Measurements from ENCODE around the gene PRKAR1B. TPM values are rescaled to one million over a fixed set of nuclear protein-coding genes. Genes with fewer than 3 reads are reported as not detected.

PRKAR1B gene
- total RNA-seq, 1 experiment from 2014 or later: 9.6 TPM

GRCh38 chr7:587767-588166 is 139.3 kb downstream of the PRKAR1B start:
- no peaks in the 10 kb centered on the region for H3K4me1 ChIP-seq (ENCODE audit: low read length)
- no peak for DNase-seq
- no peak overlapping the region for H3K4me3 ChIP-seq (ENCODE audit: low read length)
- no peaks in the 10 kb centered on the region for H3K79me2 ChIP-seq (ENCODE audit: low read length)
- H3K36me3 ChIP-seq (ENCODE audit: insufficient read depth, low read length): peaks cover 23% of the 10 kb centered on the region
- no peak overlapping the region for H3K4me2 ChIP-seq (ENCODE audit: low read depth, low read length, poor library complexity, severe bottlenecking)
- no peak overlapping the region for H3K27ac ChIP-seq (ENCODE audit: low read length)
- no peak overlapping the region for H2AFZ ChIP-seq (ENCODE audit: low read length)
- no peaks in the 10 kb centered on the region for H4K20me1 ChIP-seq (ENCODE audit: insufficient read depth, low read depth, low read length)
- peaks cover 6% of the 10 kb centered on the region; the same call in 1 of the 2 replicates for H3K9me3 ChIP-seq (ENCODE audit: low read length)
- no peaks in the 10 kb centered on the region for H3K27me3 ChIP-seq (ENCODE audit: low read length)
- no peak overlapping the region for H3K9ac ChIP-seq (ENCODE audit: low read length)
- no peaks in the 10 kb centered on the region for H3K9me2 ChIP-seq (replicated peaks; ENCODE audit: insufficient read depth, low read length)

- H3K79me2 ChIP-seq (ENCODE audit: low read length): no peaks in the 10 kb centered on the region
- H3K9me3 ChIP-seq (ENCODE audit: low read length): peaks cover 6% of the 10 kb centered on the region; the same call in 1 of the 2 replicates
- no peak overlapping the region for H3K9ac ChIP-seq (ENCODE audit: low read length)
- H4K20me1 ChIP-seq (ENCODE audit: insufficient read depth, low read depth, low read length): no peaks in the 10 kb centered on the region
- H3K4me2 ChIP-seq (ENCODE audit: low read depth, low read length, poor library complexity, severe bottlenecking): no peak overlapping the region
- no peaks in the 10 kb centered on the region for H3K27me3 ChIP-seq (ENCODE audit: low read length)
- DNase-seq: no peak
- no peak overlapping the region for H2AFZ ChIP-seq (ENCODE audit: low read length)
- H3K36me3 ChIP-seq (ENCODE audit: insufficient read depth, low read length): peaks cover 23% of the 10 kb centered on the region
- H3K27ac ChIP-seq (ENCODE audit: low read length): no peak overlapping the region
- H3K9me2 ChIP-seq (replicated peaks; ENCODE audit: insufficient read depth, low read length): no peaks in the 10 kb centered on the region
- no peak overlapping the region for H3K4me3 ChIP-seq (ENCODE audit: low read length)
- H3K4me1 ChIP-seq (ENCODE audit: low read length): 0 out of 2 replicates have a peak, but pooled peaks cover 2% of the 10 kb centered on the region
These were observed 140.6 kb downstream of the PRKAR1B start for GRCh38 chr7:586494-586893.

DNA sequence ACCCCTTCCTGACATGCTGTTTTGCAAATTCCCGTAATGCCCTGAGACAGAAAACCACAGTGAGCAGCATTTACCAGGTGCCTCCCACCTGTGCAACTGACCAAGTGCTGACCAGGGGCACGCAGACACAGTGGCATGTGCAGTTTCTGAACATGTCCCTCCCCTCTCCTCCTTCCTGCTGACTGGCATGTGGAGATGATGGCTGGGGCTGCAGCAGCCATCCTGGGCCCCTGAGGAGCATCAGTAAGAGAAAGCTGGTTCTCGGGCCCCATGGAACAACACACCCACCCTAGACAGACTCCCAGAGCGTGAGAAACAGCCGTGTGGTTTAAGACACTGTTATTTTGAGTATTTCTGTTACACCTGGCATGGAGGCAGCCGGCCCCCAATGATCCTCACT is 141.2 kb downstream of the PRKAR1B start:
- Histone ChIP-seq H3K9me3 (ENCODE audit: low read length) (peaks cover 6% of the 10 kb centered on the region; the same call in 1 of the 2 replicates), H2AFZ (ENCODE audit: low read length) (no peak overlapping the region), H3K79me2 (ENCODE audit: low read length) (no peaks in the 10 kb centered on the region), H3K4me2 (ENCODE audit: low read depth, low read length, poor library complexity, severe bottlenecking) (no peak overlapping the region), H4K20me1 (ENCODE audit: insufficient read depth, low read depth, low read length) (no peaks in the 10 kb centered on the region), H3K9me2 (replicated peaks; ENCODE audit: insufficient read depth, low read length) (no peaks in the 10 kb centered on the region), H3K27me3 (ENCODE audit: low read length) (no peaks in the 10 kb centered on the region), H3K36me3 (ENCODE audit: insufficient read depth, low read length) (peaks cover 23% of the 10 kb centered on the region), H3K4me3 (ENCODE audit: low read length) (no peak overlapping the region), H3K4me1 (ENCODE audit: low read length) (0 out of 2 replicates have a peak, but pooled peaks cover 5% of the 10 kb centered on the region), H3K27ac (ENCODE audit: low read length) (no peak overlapping the region), H3K9ac (ENCODE audit: low read length) (no peak overlapping the region)
- DNase-seq: no peak

DNA sequence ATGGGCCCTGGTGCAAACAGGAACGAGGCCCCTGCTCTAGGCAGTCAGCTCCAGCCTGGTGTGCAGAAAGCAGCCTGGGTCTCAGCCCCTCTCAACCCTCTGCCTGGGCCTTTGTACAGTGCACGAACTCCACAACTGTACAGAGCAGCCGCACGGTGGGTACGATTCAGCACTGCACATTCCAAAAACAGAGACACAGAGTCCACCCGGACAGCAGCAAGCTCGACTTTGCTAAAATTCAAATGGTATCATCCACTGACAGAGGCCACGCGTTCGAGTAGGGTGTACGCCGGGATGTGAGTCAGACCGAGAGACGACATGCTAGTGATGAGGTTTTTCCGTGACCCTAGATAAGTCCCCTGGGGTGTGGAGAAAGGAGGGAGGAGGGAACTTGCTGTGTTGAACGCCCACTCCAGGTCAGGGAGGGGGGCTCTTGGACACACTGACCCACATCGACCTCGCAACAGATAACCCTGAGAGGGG is 141.8 kb downstream of the PRKAR1B start:
- H2AFZ ChIP-seq (ENCODE audit: low read length): no peak overlapping the region
- peaks cover 6% of the 10 kb centered on the region; the same call in 1 of the 2 replicates for H3K9me3 ChIP-seq (ENCODE audit: low read length)
- H4K20me1 ChIP-seq (ENCODE audit: insufficient read depth, low read depth, low read length): no peaks in the 10 kb centered on the region
- H3K4me2 ChIP-seq (ENCODE audit: low read depth, low read length, poor library complexity, severe bottlenecking): no peak overlapping the region
- DNase-seq: no peak
- no peaks in the 10 kb centered on the region for H3K9me2 ChIP-seq (replicated peaks; ENCODE audit: insufficient read depth, low read length)
- no peak overlapping the region for H3K4me3 ChIP-seq (ENCODE audit: low read length)
- peaks cover 18% of the 10 kb centered on the region for H3K36me3 ChIP-seq (ENCODE audit: insufficient read depth, low read length)
- H3K9ac ChIP-seq (ENCODE audit: low read length): no peak overlapping the region
- H3K79me2 ChIP-seq (ENCODE audit: low read length): no peaks in the 10 kb centered on the region
- no peak overlapping the region for H3K27ac ChIP-seq (ENCODE audit: low read length)
- H3K4me1 ChIP-seq (ENCODE audit: low read length): 0 out of 2 replicates have a peak, but pooled peaks cover 5% of the 10 kb centered on the region
- no peaks in the 10 kb centered on the region for H3K27me3 ChIP-seq (ENCODE audit: low read length)

DNA sequence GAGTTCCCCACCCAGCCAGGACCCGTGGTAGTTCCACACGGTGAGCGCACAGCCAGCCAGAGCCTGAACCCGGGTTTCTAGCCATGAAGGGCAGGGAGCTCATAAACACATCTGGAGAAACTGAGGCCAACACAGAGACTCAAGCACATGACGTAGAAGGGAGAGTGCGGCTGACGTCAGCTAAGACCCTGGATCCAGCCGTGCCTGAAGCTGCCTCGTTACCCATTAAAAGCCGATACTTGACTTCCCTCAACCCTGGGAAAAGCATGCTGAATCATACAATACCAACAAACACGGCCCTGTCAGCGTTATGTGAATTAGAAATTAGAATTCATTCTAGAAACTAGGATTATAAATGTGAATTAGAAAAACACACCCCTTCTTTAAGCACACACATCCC is 142.3 kb downstream of the PRKAR1B start:
- H2AFZ ChIP-seq (ENCODE audit: low read length): no peak overlapping the region
- peaks cover 6% of the 10 kb centered on the region; the same call in 1 of the 2 replicates for H3K9me3 ChIP-seq (ENCODE audit: low read length)
- no peak overlapping the region for H3K4me3 ChIP-seq (ENCODE audit: low read length)
- no peaks in the 10 kb centered on the region for H3K9me2 ChIP-seq (replicated peaks; ENCODE audit: insufficient read depth, low read length)
- H3K36me3 ChIP-seq (ENCODE audit: insufficient read depth, low read length): peaks cover 14% of the 10 kb centered on the region
- H3K79me2 ChIP-seq (ENCODE audit: low read length): no peaks in the 10 kb centered on the region
- no peak for DNase-seq
- 0 out of 2 replicates have a peak, but pooled peaks cover 5% of the 10 kb centered on the region for H3K4me1 ChIP-seq (ENCODE audit: low read length)
- no peaks in the 10 kb centered on the region for H3K27me3 ChIP-seq (ENCODE audit: low read length)
- no peak overlapping the region for H3K4me2 ChIP-seq (ENCODE audit: low read depth, low read length, poor library complexity, severe bottlenecking)
- H4K20me1 ChIP-seq (ENCODE audit: insufficient read depth, low read depth, low read length): no peaks in the 10 kb centered on the region
- H3K9ac ChIP-seq (ENCODE audit: low read length): no peak overlapping the region
- no peak overlapping the region for H3K27ac ChIP-seq (ENCODE audit: low read length)

DNA sequence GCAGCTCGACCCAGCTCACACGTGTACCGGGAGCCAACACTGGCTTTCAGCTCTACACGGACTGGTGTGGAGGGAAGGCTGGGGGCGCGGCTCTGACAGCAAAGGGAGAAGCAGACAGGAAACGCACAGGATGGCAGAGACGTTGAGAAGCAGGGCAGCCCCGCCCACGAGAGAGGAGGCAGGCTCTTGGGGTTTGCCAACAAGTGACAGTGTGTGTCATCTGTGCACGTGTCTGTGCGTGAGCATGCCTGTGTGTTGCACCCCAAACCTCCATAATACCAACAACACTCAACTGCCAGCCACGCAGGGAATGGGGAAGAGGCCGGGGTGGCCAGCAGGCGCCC is 143.0 kb downstream of the PRKAR1B start:
- DNase-seq: no peak
- no peak overlapping the region for H3K27ac ChIP-seq (ENCODE audit: low read length)

DNA sequence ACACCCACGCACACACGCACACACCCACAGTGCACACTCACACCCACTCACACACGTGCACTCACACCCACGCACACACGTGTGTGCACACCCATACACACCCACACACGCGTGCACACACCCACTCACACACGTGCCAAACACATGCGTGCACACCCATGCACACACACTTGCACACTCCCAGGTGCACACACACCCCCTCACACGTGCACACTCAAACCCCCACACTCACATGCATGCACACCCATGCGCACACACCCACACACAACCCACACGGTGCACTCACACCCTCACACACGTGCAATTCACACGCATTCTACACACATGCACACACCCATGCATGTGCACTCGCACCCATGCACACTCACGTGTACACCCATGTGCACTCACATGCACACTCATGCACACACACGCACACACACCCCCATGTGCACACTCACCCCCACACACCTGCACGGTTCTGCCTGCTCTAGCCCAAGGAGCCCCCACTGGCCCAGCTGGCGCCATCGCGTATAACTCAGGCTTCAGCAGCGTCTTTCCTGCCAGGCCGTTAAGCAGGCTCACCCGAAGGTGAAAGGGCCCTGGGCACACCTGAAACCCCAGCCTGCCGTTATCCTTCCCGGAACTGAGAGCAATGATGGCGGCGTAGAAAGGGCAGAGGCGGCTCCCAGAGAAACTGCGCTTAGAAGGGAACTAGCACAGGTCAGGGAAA is 143.5 kb downstream of the PRKAR1B start:
- DNase-seq: no peak
- Histone ChIP-seq H3K4me2 (ENCODE audit: low read depth, low read length, poor library complexity, severe bottlenecking) (no peak overlapping the region), H3K9me3 (ENCODE audit: low read length) (no peaks in the 10 kb centered on the region), H3K36me3 (ENCODE audit: insufficient read depth, low read length) (peaks cover 13% of the 10 kb centered on the region; the same call in 1 of the 2 replicates), H2AFZ (ENCODE audit: low read length) (no peak overlapping the region), H3K79me2 (ENCODE audit: low read length) (no peaks in the 10 kb centered on the region), H3K27ac (ENCODE audit: low read length) (no peak overlapping the region), H3K9ac (ENCODE audit: low read length) (no peak overlapping the region), H3K9me2 (replicated peaks; ENCODE audit: insufficient read depth, low read length) (no peaks in the 10 kb centered on the region), H3K4me1 (ENCODE audit: low read length) (0 out of 2 replicates have a peak, but pooled peaks cover 5% of the 10 kb centered on the region), H3K4me3 (ENCODE audit: low read length) (no peak overlapping the region), H4K20me1 (ENCODE audit: insufficient read depth, low read depth, low read length) (no peaks in the 10 kb centered on the region), H3K27me3 (ENCODE audit: low read length) (no peaks in the 10 kb centered on the region)

More for the DNA sequence above, 143.0 kb downstream of the PRKAR1B start:
- Histone ChIP-seq H3K4me3 (ENCODE audit: low read length) (no peak overlapping the region), H3K9me2 (replicated peaks; ENCODE audit: insufficient read depth, low read length) (no peaks in the 10 kb centered on the region), H4K20me1 (ENCODE audit: insufficient read depth, low read depth, low read length) (no peaks in the 10 kb centered on the region), H3K4me1 (ENCODE audit: low read length) (0 out of 2 replicates have a peak, but pooled peaks cover 5% of the 10 kb centered on the region), H3K9me3 (ENCODE audit: low read length) (no peaks in the 10 kb centered on the region; the same call in 1 of the 2 replicates), H3K4me2 (ENCODE audit: low read depth, low read length, poor library complexity, severe bottlenecking) (no peak overlapping the region), H3K27me3 (ENCODE audit: low read length) (no peaks in the 10 kb centered on the region), H2AFZ (ENCODE audit: low read length) (no peak overlapping the region), H3K36me3 (ENCODE audit: insufficient read depth, low read length) (peaks cover 15% of the 10 kb centered on the region), H3K9ac (ENCODE audit: low read length) (no peak overlapping the region), H3K79me2 (ENCODE audit: low read length) (no peaks in the 10 kb centered on the region)

DNA sequence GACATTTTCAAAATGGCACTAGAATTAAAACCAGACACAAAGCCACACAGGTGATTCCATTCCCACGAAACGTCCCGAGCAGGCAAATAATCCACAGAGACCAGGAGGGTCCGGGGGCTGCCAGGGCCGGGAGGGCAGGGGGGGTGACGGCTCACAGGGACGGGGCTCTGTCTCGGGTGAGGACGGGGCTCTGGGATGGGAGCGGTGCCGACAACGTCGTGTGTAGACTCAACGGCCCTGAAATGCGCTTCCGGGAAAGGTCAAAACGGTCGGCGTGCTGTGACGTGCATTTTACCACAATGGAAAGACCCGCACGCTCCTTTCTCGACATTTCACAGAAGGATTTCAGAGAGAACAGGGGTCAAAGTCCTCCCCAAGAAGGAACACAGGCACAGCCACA is 144.2 kb downstream of the PRKAR1B start:
- 0 out of 2 replicates have a peak, but pooled peaks cover 5% of the 10 kb centered on the region for H3K4me1 ChIP-seq (ENCODE audit: low read length)
- H3K4me2 ChIP-seq (ENCODE audit: low read depth, low read length, poor library complexity, severe bottlenecking): no peak overlapping the region
- no peaks in the 10 kb centered on the region for H4K20me1 ChIP-seq (ENCODE audit: insufficient read depth, low read depth, low read length)
- H3K4me3 ChIP-seq (ENCODE audit: low read length): no peak overlapping the region
- H3K79me2 ChIP-seq (ENCODE audit: low read length): no peaks in the 10 kb centered on the region
- no peak overlapping the region for H3K9ac ChIP-seq (ENCODE audit: low read length)
- no peak overlapping the region for H2AFZ ChIP-seq (ENCODE audit: low read length)
- H3K9me2 ChIP-seq (replicated peaks; ENCODE audit: insufficient read depth, low read length): no peaks in the 10 kb centered on the region
- peaks cover 13% of the 10 kb centered on the region for H3K36me3 ChIP-seq (ENCODE audit: insufficient read depth, low read length)
- no peaks in the 10 kb centered on the region for H3K9me3 ChIP-seq (ENCODE audit: low read length)
- no peaks in the 10 kb centered on the region for H3K27me3 ChIP-seq (ENCODE audit: low read length)
- no peak overlapping the region for H3K27ac ChIP-seq (ENCODE audit: low read length)
- no peak for DNase-seq

All from Karpas-422 (cell line).